ENCODE data around the gene ZBTB42.
A peak's percentile ranks its signal among the peaks of the same experiment; 100 is the strongest.

ZBTB42 gene

GRCh38 chr14:104843006-104843405, 42.1 kb downstream of the ZBTB42 start:
- H3K4me3 ChIP-seq (ENCODE audit: low read depth, low read length): peak overlapping the region; percentile 66
- H3K4me1 ChIP-seq (ENCODE audit: control insufficient read depth, insufficient read depth, low read length): peaks cover 15% of the 10 kb centered on the region
- no peaks in the 10 kb centered on the region for H3K36me3 ChIP-seq (ENCODE audit: control insufficient read depth, insufficient read depth, low read length)
- H3K9ac ChIP-seq (ENCODE audit: low read length): peak overlapping the region; percentile 61
- no peaks in the 10 kb centered on the region for H3K9me3 ChIP-seq (ENCODE audit: control insufficient read depth, insufficient read depth, low read depth, low read length)
- no peak overlapping the region for H3K27ac ChIP-seq (ENCODE audit: low read depth, low read length)
- peaks cover 47% of the 10 kb centered on the region for H3K27me3 ChIP-seq (ENCODE audit: control insufficient read depth, insufficient read depth, low read length)

GRCh38 chr14:104843442-104844305, 42.8 kb downstream of the ZBTB42 start:
- peaks cover 47% of the 10 kb centered on the region for H3K27me3 ChIP-seq (ENCODE audit: control insufficient read depth, insufficient read depth, low read length)
- peak overlapping the region; percentile 61 for H3K9ac ChIP-seq (ENCODE audit: low read length)
- H3K27ac ChIP-seq (ENCODE audit: low read depth, low read length): peak overlapping the region; percentile 32; the same call in 1 of the 2 replicates
- H3K36me3 ChIP-seq (ENCODE audit: control insufficient read depth, insufficient read depth, low read length): no peaks in the 10 kb centered on the region
- H3K4me3 ChIP-seq (ENCODE audit: low read depth, low read length): peak overlapping the region; percentile 66
- H3K9me3 ChIP-seq (ENCODE audit: control insufficient read depth, insufficient read depth, low read depth, low read length): no peaks in the 10 kb centered on the region
- H3K4me1 ChIP-seq (ENCODE audit: control insufficient read depth, insufficient read depth, low read length): peaks cover 15% of the 10 kb centered on the region

GRCh38 chr14:104844306-104845032, 43.6 kb downstream of the ZBTB42 start:
- H3K27me3 ChIP-seq (ENCODE audit: control insufficient read depth, insufficient read depth, low read length): peaks cover 48% of the 10 kb centered on the region
- H3K4me3 ChIP-seq (ENCODE audit: low read depth, low read length): peak overlapping the region; percentile 66

GRCh38 chr14:104845033-104845666, 44.2 kb downstream of the ZBTB42 start:
- Histone ChIP-seq H3K27ac (ENCODE audit: low read depth, low read length) (no peak overlapping the region), H3K9me3 (ENCODE audit: control insufficient read depth, insufficient read depth, low read depth, low read length) (no peaks in the 10 kb centered on the region), H3K27me3 (ENCODE audit: control insufficient read depth, insufficient read depth, low read length) (peaks cover 49% of the 10 kb centered on the region), H3K4me1 (ENCODE audit: control insufficient read depth, insufficient read depth, low read length) (peaks cover 15% of the 10 kb centered on the region), H3K9ac (ENCODE audit: low read length) (peak overlapping the region; percentile 52), H3K36me3 (ENCODE audit: control insufficient read depth, insufficient read depth, low read length) (no peaks in the 10 kb centered on the region), H3K4me3 (ENCODE audit: low read depth, low read length) (peak overlapping the region; percentile 66; the same call in 1 of the 2 replicates)

More at GRCh38 chr14:104844306-104845032, 43.6 kb downstream of the ZBTB42 start:
- H3K36me3 ChIP-seq (ENCODE audit: control insufficient read depth, insufficient read depth, low read length): no peaks in the 10 kb centered on the region
- peak overlapping the region; percentile 52 for H3K9ac ChIP-seq (ENCODE audit: low read length)
- H3K4me1 ChIP-seq (ENCODE audit: control insufficient read depth, insufficient read depth, low read length): peaks cover 15% of the 10 kb centered on the region
- no peaks in the 10 kb centered on the region for H3K9me3 ChIP-seq (ENCODE audit: control insufficient read depth, insufficient read depth, low read depth, low read length)
- H3K27ac ChIP-seq (ENCODE audit: low read depth, low read length): no peak overlapping the region; the same call in 1 of the 2 replicates

- H3K27ac ChIP-seq (ENCODE audit: low read depth, low read length): no peak overlapping the region
- no peaks in the 10 kb centered on the region for H3K36me3 ChIP-seq (ENCODE audit: control insufficient read depth, insufficient read depth, low read length)
- H3K27me3 ChIP-seq (ENCODE audit: control insufficient read depth, insufficient read depth, low read length): peaks cover 49% of the 10 kb centered on the region
- H3K4me3 ChIP-seq (ENCODE audit: low read depth, low read length): no peak overlapping the region
- H3K9me3 ChIP-seq (ENCODE audit: control insufficient read depth, insufficient read depth, low read depth, low read length): no peaks in the 10 kb centered on the region
- H3K9ac ChIP-seq (ENCODE audit: low read length): no peak overlapping the region
- H3K4me1 ChIP-seq (ENCODE audit: control insufficient read depth, insufficient read depth, low read length): peaks cover 15% of the 10 kb centered on the region
Measured at GRCh38 chr14:104845834-104846441, 45.0 kb downstream of the ZBTB42 start.

GRCh38 chr14:104852280-104852663, 51.4 kb downstream of the ZBTB42 start:
- Histone ChIP-seq H3K9me3 (ENCODE audit: control insufficient read depth, insufficient read depth, low read depth, low read length) (no peaks in the 10 kb centered on the region), H3K4me3 (ENCODE audit: low read depth, low read length) (no peak overlapping the region), H3K9ac (ENCODE audit: low read length) (no peak overlapping the region), H3K27ac (ENCODE audit: low read depth, low read length) (no peak overlapping the region), H3K4me1 (ENCODE audit: control insufficient read depth, insufficient read depth, low read length) (peaks cover 9% of the 10 kb centered on the region), H3K36me3 (ENCODE audit: control insufficient read depth, insufficient read depth, low read length) (no peaks in the 10 kb centered on the region), H3K27me3 (ENCODE audit: control insufficient read depth, insufficient read depth, low read length) (peaks cover 23% of the 10 kb centered on the region; the same call in 1 of the 2 replicates)

Data from HUES6 (cell line).